ENCODE data around the gene GNG12. TPM values are rescaled to one million over a fixed set of nuclear protein-coding genes. Genes with fewer than 3 reads are reported as not detected.

The GNG12 gene
- polyA plus RNA-seq, 1 donor (not counting 4 experiments of a cell fraction or from before 2014, with no cell fraction given), result 208 TPM

- no peak overlapping the region for H3K4me2 ChIP-seq (ENCODE audit: control insufficient read depth, extremely low read depth, insufficient read depth, low read depth, low read length)
- TF ChIP-seq CTCF (optimal IDR thresholded peaks at IDR 0.05 in 1 of 3, IDR thresholded peaks at IDR 0.05 in 1 of 3, conservative IDR thresholded peaks at IDR 0.05 in 1 of 3; ENCODE audit: extremely low read depth in 1 of 3, insufficient read depth in 2 of 3, low read length in 3 of 3) (no peak), EZH2 (IDR thresholded peaks at IDR 0.05; ENCODE audit: low read length) (no peak)
- H3K27me3 ChIP-seq (ENCODE audit: control insufficient read depth, extremely low read depth, insufficient read depth, low read length), result no peaks in the 10 kb centered on the region
- no peak overlapping the region for H3K9ac ChIP-seq (ENCODE audit: control insufficient read depth, extremely low read depth, insufficient read depth, low read length)
- dilution Hi-C loops (cut with MboI; ENCODE audit: extremely low pct_ligation_motif_present, low sequenced_read_pairs), result no loop called here
- no peak overlapping the region for H3K27ac ChIP-seq (ENCODE audit: control insufficient read depth, insufficient read depth, low read length)
- no peak overlapping the region for H2AFZ ChIP-seq (ENCODE audit: control insufficient read depth, low read length)
- no peak for FAIRE-seq
- peaks cover 5% of the 10 kb centered on the region for H3K9me1 ChIP-seq (ENCODE audit: control insufficient read depth, extremely low read depth, insufficient read depth, low read length)
- peaks cover 9% of the 10 kb centered on the region for H3K4me1 ChIP-seq (ENCODE audit: control insufficient read depth, extremely low read depth, insufficient read depth, low read length)
- H3K36me3 ChIP-seq (ENCODE audit: control insufficient read depth in 2 of 2, extremely low read depth in 1 of 2, insufficient read depth in 2 of 2, low read length in 2 of 2), result peaks cover 15 to 22% of the 10 kb centered on the region in 2 experiments
- no peak for DNase-seq (ENCODE audit: low read depth, low spot score)
- no peaks in the 10 kb centered on the region for H3K9me3 ChIP-seq (ENCODE audit: control insufficient read depth, low read depth, low read length)
- H3K4me3 ChIP-seq (ENCODE audit: control insufficient read depth in 2 of 3, extremely low read depth in 1 of 3, insufficient read depth in 2 of 3, low read depth in 1 of 3, low read length in 3 of 3), result no peak overlapping the region
- H3K79me2 ChIP-seq (ENCODE audit: control insufficient read depth, insufficient read depth, low read length), result peaks cover 99% of the 10 kb centered on the region
- peaks cover 13% of the 10 kb centered on the region for H4K20me1 ChIP-seq (ENCODE audit: control insufficient read depth, extremely low read depth, insufficient read depth, low read length)
Measured at GRCh38 chr1:67823615-67824014, 9.7 kb downstream of the GNG12 start.

GRCh38 chr1:67821263-67821662 lies 12.0 kb downstream of the GNG12 start:
- no peak for DNase-seq (ENCODE audit: low read depth, low spot score)
- H3K4me1 ChIP-seq (ENCODE audit: control insufficient read depth, extremely low read depth, insufficient read depth, low read length), result peaks cover 22% of the 10 kb centered on the region
- H3K79me2 ChIP-seq (ENCODE audit: control insufficient read depth, insufficient read depth, low read length), result peaks cover 100% of the 10 kb centered on the region
- no peak overlapping the region for H2AFZ ChIP-seq (ENCODE audit: control insufficient read depth, low read length)
- peaks cover 22% of the 10 kb centered on the region for H4K20me1 ChIP-seq (ENCODE audit: control insufficient read depth, extremely low read depth, insufficient read depth, low read length)
- no peak overlapping the region for H3K4me3 ChIP-seq (ENCODE audit: control insufficient read depth in 2 of 3, extremely low read depth in 1 of 3, insufficient read depth in 2 of 3, low read depth in 1 of 3, low read length in 3 of 3)
- dilution Hi-C loops (cut with MboI; ENCODE audit: extremely low pct_ligation_motif_present, low sequenced_read_pairs), result no loop called here
- no peak overlapping the region for H3K4me2 ChIP-seq (ENCODE audit: control insufficient read depth, extremely low read depth, insufficient read depth, low read depth, low read length)
- no peaks in the 10 kb centered on the region for H3K27me3 ChIP-seq (ENCODE audit: control insufficient read depth, extremely low read depth, insufficient read depth, low read length)
- peaks cover 7 to 10% of the 10 kb centered on the region in 2 experiments for H3K36me3 ChIP-seq (ENCODE audit: control insufficient read depth in 2 of 2, extremely low read depth in 1 of 2, insufficient read depth in 2 of 2, low read length in 2 of 2)
- peaks cover 4% of the 10 kb centered on the region for H3K9me1 ChIP-seq (ENCODE audit: control insufficient read depth, extremely low read depth, insufficient read depth, low read length)
- H3K9ac ChIP-seq (ENCODE audit: control insufficient read depth, extremely low read depth, insufficient read depth, low read length), result no peak overlapping the region
- TF ChIP-seq EZH2 (IDR thresholded peaks at IDR 0.05; ENCODE audit: low read length) (no peak), CTCF (optimal IDR thresholded peaks at IDR 0.05 in 1 of 3, IDR thresholded peaks at IDR 0.05 in 1 of 3, conservative IDR thresholded peaks at IDR 0.05 in 1 of 3; ENCODE audit: extremely low read depth in 1 of 3, insufficient read depth in 2 of 3, low read length in 3 of 3) (no peak)
- H3K27ac ChIP-seq (ENCODE audit: control insufficient read depth, insufficient read depth, low read length), result no peak overlapping the region
- H3K9me3 ChIP-seq (ENCODE audit: control insufficient read depth, low read depth, low read length), result no peaks in the 10 kb centered on the region
- FAIRE-seq, result no peak

Data from keratinocyte (primary cell).